Measurements from ENCODE around the gene DNAJC27.

DNAJC27 gene

GRCh38 chr2:24899361-24899910 is 72.3 kb downstream of the DNAJC27 start:
- no peak for DNase-seq

GRCh38 chr2:24898122-24899109 is 73.3 kb downstream of the DNAJC27 start:
- DNase-seq = no peak

- DNase-seq = no peak
Observed at GRCh38 chr2:24894750-24895149, 77.0 kb downstream of the DNAJC27 start.

- no peak for DNase-seq
Observed at GRCh38 chr2:24893934-24894333, 77.8 kb downstream of the DNAJC27 start.
